Activated CD4-positive, CD25-positive, alpha-beta regulatory T cell treated with anti-CD3 and anti-CD28 coated beads, Interleukin-2, amount 50 U/mL, for 72 hours (primary cell): ENCODE data around the gene CLCN1.
"Not testable (repeated sequence)": the region's sequence is repeated elsewhere in the genome, so short reads cannot be mapped to it uniquely, and the experiment has no call there.

Experiments
- DNase-seq: peaks from one replicate; pipeline ENCODE4 v3.0.0; 2021

CLCN1 gene

GRCh38 chr7:143388051-143388450 lies 72.1 kb downstream of the CLCN1 start:
- DNase-seq, result no peak

- DNase-seq, result no peak
Observed at GRCh38 chr7:143388491-143389101, 72.7 kb downstream of the CLCN1 start.

GRCh38 chr7:143389316-143390103 lies 73.6 kb downstream of the CLCN1 start:
- DNase-seq, result no peak

GRCh38 chr7:143390104-143390772 lies 74.3 kb downstream of the CLCN1 start:
- no peak for DNase-seq

- DNase-seq, result no peak
Observed at GRCh38 chr7:143390773-143391317, 74.9 kb downstream of the CLCN1 start.

- DNase-seq, result no peak
Observed at GRCh38 chr7:143391462-143392404, 75.8 kb downstream of the CLCN1 start.

GRCh38 chr7:143392427-143392826 lies 76.5 kb downstream of the CLCN1 start:
- DNase-seq, result not testable (repeated sequence)

GRCh38 chr7:143392875-143393266 lies 77.0 kb downstream of the CLCN1 start:
- no peak for DNase-seq

GRCh38 chr7:143393267-143394041 lies 77.5 kb downstream of the CLCN1 start:
- no peak for DNase-seq

- DNase-seq, result no peak
Observed at GRCh38 chr7:143394068-143394467, 78.2 kb downstream of the CLCN1 start.

- no peak for DNase-seq
Observed at GRCh38 chr7:143394777-143395176, 78.9 kb downstream of the CLCN1 start.

- no peak for DNase-seq
Observed at GRCh38 chr7:143395187-143396149, 79.6 kb downstream of the CLCN1 start.

- DNase-seq, result no peak
Observed at GRCh38 chr7:143396182-143396581, 80.3 kb downstream of the CLCN1 start.

- no peak for DNase-seq
Observed at GRCh38 chr7:143396625-143397556, 81.0 kb downstream of the CLCN1 start.

- no peak for DNase-seq
Observed at GRCh38 chr7:143397710-143398530, 82.0 kb downstream of the CLCN1 start.

GRCh38 chr7:143398616-143399015 lies 82.7 kb downstream of the CLCN1 start:
- DNase-seq, result no peak

GRCh38 chr7:143399151-143399550 lies 83.2 kb downstream of the CLCN1 start:
- DNase-seq, result no peak

- no peak for DNase-seq
Observed at GRCh38 chr7:143399642-143400041, 83.7 kb downstream of the CLCN1 start.
